Liver (tissue), 9 donors: ENCODE measurements around the gene ELL. TPM values are rescaled to one million over a fixed set of nuclear protein-coding genes. Genes with fewer than 3 reads are reported as not detected.

ENCODE experiments used
- DNase-seq: peaks from one replicate; pipeline ENCODE4 v3.0.0-alpha.2; 2017; ENCODE audit warnings: low spot score
- H3K27ac ChIP-seq, 2 donors: one replicate each; pipeline ENCODE4 v1.7.0; 2013; ENCODE audit warnings: inconsistent platforms in 2 of 2, low read length in 2 of 2, control low read depth in 1 of 2, low read depth in 1 of 2, mild to moderate bottlenecking in 1 of 2
- H3K27me3 ChIP-seq, 4 donors: one replicate each; pipeline versions ENCODE4 v1.6.1 to v1.7.0; 2013; ENCODE audit warnings: low read length in 3 of 4, inconsistent platforms in 1 of 4, mild to moderate bottlenecking in 1 of 4, moderate library complexity in 1 of 4; ENCODE audit not compliant: control insufficient read depth in 4 of 4, insufficient read depth in 4 of 4
- H3K36me3 ChIP-seq, 4 donors: one replicate each; pipeline versions ENCODE4 v1.6.1 to v1.7.0; 2013; ENCODE audit warnings: low read length in 3 of 4, mild to moderate bottlenecking in 3 of 4, low read depth in 1 of 4, moderate library complexity in 1 of 4; ENCODE audit not compliant: control insufficient read depth in 4 of 4, insufficient read depth in 3 of 4
- H3K4me1 ChIP-seq, 4 donors: one replicate each; pipeline versions ENCODE4 v1.6.1 to v1.7.0; 2013; ENCODE audit warnings: low read length in 3 of 4, mild to moderate bottlenecking in 3 of 4, moderate library complexity in 1 of 4; ENCODE audit not compliant: control insufficient read depth in 4 of 4, insufficient read depth in 4 of 4
- H3K4me3 ChIP-seq, 3 donors: one replicate each; pipeline versions ENCODE4 v1.6.1 to v1.7.0; 2013; ENCODE audit warnings: low read length in 3 of 3, control low read depth in 1 of 3, low read depth in 1 of 3, mild to moderate bottlenecking in 1 of 3
- H3K9ac ChIP-seq, 2 donors: one replicate each; pipeline ENCODE4 v1.7.0; 2013; ENCODE audit warnings: low read length in 2 of 2, mild to moderate bottlenecking in 2 of 2, moderate library complexity in 2 of 2, control low read depth in 1 of 2, low read depth in 1 of 2
- H3K9me3 ChIP-seq, 4 donors: one replicate each; pipeline versions ENCODE4 v1.6.1 to v1.7.0; 2013; ENCODE audit warnings: low read length in 3 of 4; ENCODE audit not compliant: control insufficient read depth in 4 of 4
- EGR1 ChIP-seq, 2 donors: IDR thresholded peaks; 2 replicates each; pipeline ENCODE4 v1.6.1; 2016 to 2018; ENCODE audit warnings: antibody characterized with exemption in 2 of 2, low read depth in 2 of 2
- FOXA1 ChIP-seq: IDR thresholded peaks from 2 replicates; pipeline ENCODE4 v1.6.1; 2016; ENCODE audit warnings: antibody characterized with exemption
- FOXA2 ChIP-seq: IDR thresholded peaks from 2 replicates; pipeline ENCODE4 v1.6.1; 2016; ENCODE audit warnings: antibody characterized with exemption
- GABPA ChIP-seq, 2 donors: IDR thresholded peaks in 1 of 2; conservative IDR thresholded peaks in 1 of 2; 2 replicates each; pipeline ENCODE4 v1.6.1; 2016; ENCODE audit warnings: antibody characterized with exemption in 2 of 2, mild to moderate bottlenecking in 1 of 2, moderate library complexity in 1 of 2
- HNF4A ChIP-seq, 2 donors: conservative IDR thresholded peaks; 2 replicates each; pipeline ENCODE4 v1.6.1; 2016; ENCODE audit warnings: antibody characterized with exemption in 2 of 2, mild to moderate bottlenecking in 2 of 2
- JUND ChIP-seq, 2 donors: IDR thresholded peaks; 2 replicates each; pipeline ENCODE4 v1.6.1; 2016; ENCODE audit warnings: antibody characterized with exemption in 2 of 2
- MAX ChIP-seq: IDR thresholded peaks from 2 replicates; pipeline ENCODE4 v1.6.1; 2016; ENCODE audit warnings: antibody characterized with exemption
- RAD21 ChIP-seq, 2 donors: IDR thresholded peaks; 2 replicates each; pipeline ENCODE4 v1.6.1; 2016; ENCODE audit warnings: antibody characterized with exemption in 2 of 2, mild to moderate bottlenecking in 2 of 2
- RXRA ChIP-seq, 2 donors: IDR thresholded peaks; 2 replicates each; pipeline ENCODE4 v1.6.1; 2017 to 2018; ENCODE audit warnings: antibody characterized with exemption in 2 of 2, mild to moderate bottlenecking in 1 of 2
- SP1 ChIP-seq: IDR thresholded peaks from 2 replicates; pipeline ENCODE4 v1.6.1; 2018; ENCODE audit warnings: antibody characterized with exemption, mild to moderate bottlenecking
- TAF1 ChIP-seq: conservative IDR thresholded peaks from 2 replicates; pipeline ENCODE4 v1.6.1; 2016; ENCODE audit warnings: antibody characterized with exemption, mild to moderate bottlenecking
- YY1 ChIP-seq: IDR thresholded peaks from 2 replicates; pipeline ENCODE4 v1.6.1; 2016; ENCODE audit warnings: antibody characterized with exemption, mild to moderate bottlenecking
- WGBS: extraction: QIAGEN DNeasy Blood & Tissue Kit; methylation state at CpG from one replicate; pipeline ENCODE4 v1.1.7; 2013; 5-methylcytosine and 5-hydroxymethylcytosine counted together
- polyA plus RNA-seq, 2 donors: library from polyadenylated mRNA; stranded (reverse) in 1 of 2; unstranded in 1 of 2; fragments of 200-250 nt in 1 of 2; fragments of >200 nt in 1 of 2; fragmentation: Nextera tagmentation in 1 of 2; extraction: Ambion mirVana in 1 of 2; gene quantifications; one replicate each; pipeline versions ENCODE4 v1.2.1 to v1.2.3, GENCODE V29; 2013 to 2015
- total RNA-seq, 2 donors: library from RNA; depleted of rRNA; stranded (reverse); fragments of >200 nt; gene quantifications; one replicate each; pipeline ENCODE4 v1.2.3, GENCODE V29; 2014
- TF ChIP-seq, protein P1 (sequence below): IDR thresholded peaks from 2 replicates; pipeline ENCODE4 v1.6.1; 2016; ENCODE audit warnings: antibody characterized with exemption, mild to moderate bottlenecking
- TF ChIP-seq, protein P2 (sequence below): IDR thresholded peaks from 2 replicates; pipeline ENCODE4 v1.6.1; 2016; ENCODE audit warnings: antibody characterized with exemption
- TF ChIP-seq, protein P3 (sequence below): fragments of 150-350 bp; IDR thresholded peaks from 2 replicates; pipeline ENCODE4 v1.5.1; 2017; ENCODE audit warnings: improper control_type of control experiment, low read depth, low read length; ENCODE audit not compliant: missing input control
- TF ChIP-seq, protein P4 (sequence below): IDR thresholded peaks from 2 replicates; pipeline ENCODE4 v1.6.1; 2016; ENCODE audit warnings: antibody characterized with exemption
- donor health status: healthy.
- donor health status: healthy.
- donor health status: healthy.
- donor health status: healthy.
- donor health status: healthy.

ELL gene
- total and polyA plus RNA-seq, 4 donors: 4.5 to 10.5 (median 6.6) TPM

DNA sequence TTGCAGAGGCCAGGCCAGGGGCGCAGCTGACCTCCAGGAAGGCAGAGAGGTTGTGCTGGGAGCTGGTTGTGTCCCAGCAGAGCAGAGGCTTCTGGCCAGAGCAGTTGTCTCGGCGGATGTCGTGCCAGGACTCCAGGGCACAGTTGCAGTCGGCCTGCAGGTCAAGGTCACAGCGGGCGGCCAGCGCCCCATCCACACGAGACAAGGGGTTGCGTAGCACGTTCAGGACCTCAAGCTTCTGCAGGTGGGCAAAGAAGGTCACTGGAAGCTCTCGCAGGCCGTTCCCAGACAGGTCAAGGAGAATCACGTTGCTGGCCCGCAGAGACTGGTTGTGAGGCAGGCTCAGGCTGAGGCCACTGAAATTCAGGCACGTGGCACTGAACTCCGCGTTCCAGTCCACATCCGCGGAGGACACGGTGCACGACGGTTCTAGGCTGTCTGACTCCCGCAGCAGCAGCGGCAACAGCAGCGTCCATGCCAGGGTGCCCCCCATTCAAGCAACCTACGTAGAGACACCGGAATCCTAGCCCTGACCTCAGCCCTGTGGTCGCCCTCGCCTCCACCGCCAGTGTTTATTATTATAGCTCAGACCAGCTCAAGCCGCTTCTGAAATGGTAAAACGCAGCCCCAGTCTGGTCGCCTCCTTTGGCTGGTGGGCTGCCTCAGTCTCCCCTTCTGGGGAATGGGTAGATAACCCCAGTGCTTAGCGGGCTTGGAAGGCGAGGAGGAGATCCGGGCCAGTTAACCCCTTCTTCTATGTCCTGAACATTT lies 125.2 kb downstream of the ELL start (continued):
- TF ChIP-seq, protein P1, sequence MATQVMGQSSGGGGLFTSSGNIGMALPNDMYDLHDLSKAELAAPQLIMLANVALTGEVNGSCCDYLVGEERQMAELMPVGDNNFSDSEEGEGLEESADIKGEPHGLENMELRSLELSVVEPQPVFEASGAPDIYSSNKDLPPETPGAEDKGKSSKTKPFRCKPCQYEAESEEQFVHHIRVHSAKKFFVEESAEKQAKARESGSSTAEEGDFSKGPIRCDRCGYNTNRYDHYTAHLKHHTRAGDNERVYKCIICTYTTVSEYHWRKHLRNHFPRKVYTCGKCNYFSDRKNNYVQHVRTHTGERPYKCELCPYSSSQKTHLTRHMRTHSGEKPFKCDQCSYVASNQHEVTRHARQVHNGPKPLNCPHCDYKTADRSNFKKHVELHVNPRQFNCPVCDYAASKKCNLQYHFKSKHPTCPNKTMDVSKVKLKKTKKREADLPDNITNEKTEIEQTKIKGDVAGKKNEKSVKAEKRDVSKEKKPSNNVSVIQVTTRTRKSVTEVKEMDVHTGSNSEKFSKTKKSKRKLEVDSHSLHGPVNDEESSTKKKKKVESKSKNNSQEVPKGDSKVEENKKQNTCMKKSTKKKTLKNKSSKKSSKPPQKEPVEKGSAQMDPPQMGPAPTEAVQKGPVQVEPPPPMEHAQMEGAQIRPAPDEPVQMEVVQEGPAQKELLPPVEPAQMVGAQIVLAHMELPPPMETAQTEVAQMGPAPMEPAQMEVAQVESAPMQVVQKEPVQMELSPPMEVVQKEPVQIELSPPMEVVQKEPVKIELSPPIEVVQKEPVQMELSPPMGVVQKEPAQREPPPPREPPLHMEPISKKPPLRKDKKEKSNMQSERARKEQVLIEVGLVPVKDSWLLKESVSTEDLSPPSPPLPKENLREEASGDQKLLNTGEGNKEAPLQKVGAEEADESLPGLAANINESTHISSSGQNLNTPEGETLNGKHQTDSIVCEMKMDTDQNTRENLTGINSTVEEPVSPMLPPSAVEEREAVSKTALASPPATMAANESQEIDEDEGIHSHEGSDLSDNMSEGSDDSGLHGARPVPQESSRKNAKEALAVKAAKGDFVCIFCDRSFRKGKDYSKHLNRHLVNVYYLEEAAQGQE: no peak
- peak; percentile 78 for TF ChIP-seq SP1
- TF ChIP-seq RAD21 (IDR thresholded peaks at IDR 0.05): no peak

DNA sequence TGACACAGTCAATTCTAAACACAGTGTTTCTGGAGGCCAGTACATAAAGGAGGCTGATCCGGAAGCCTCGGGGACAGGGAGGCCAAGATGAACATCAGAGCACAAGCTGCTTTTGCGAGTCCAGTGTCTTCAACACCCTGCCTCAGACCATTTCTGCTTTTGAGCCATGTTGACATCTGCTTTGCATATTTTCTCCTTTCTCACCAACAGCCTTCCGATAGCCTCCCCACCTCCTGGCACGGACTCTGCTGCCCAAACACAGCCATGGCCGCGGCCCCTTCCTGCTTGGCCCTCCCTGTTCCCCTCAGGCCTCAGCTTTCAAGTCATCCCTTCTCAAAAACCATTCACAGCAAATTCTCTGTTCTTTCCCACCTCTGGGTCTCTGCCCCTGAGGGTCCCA lies 128.0 kb downstream of the ELL start:
- no peak for TF ChIP-seq RXRA (IDR thresholded peaks at IDR 0.05)
- TF ChIP-seq YY1: peak; percentile 50
- TF ChIP-seq MAX: no peak
- TF ChIP-seq FOXA2: no peak
- no peak for TF ChIP-seq SP1
- TF ChIP-seq FOXA1: no peak
- H3K36me3 ChIP-seq: peaks cover 0 to 5% (median 0%) of the 10 kb centered on the region in 4 donors
- 77% methylated on average over 7 of the region's 7 CpGs for WGBS
- H3K4me3 ChIP-seq: no peak overlapping the region
- H3K27me3 ChIP-seq: no peaks in the 10 kb centered on the region
- DNase-seq: no peak
- H3K9me3 ChIP-seq: no peaks in the 10 kb centered on the region
- H3K9ac ChIP-seq: no peak overlapping the region
- H3K4me1 ChIP-seq: peaks cover 10 to 29% (median 20%) of the 10 kb centered on the region in 4 donors
- H3K27ac ChIP-seq: peak overlapping the region; percentile 0 to 35

GRCh38 chr19:18392926-18393325 lies 128.9 kb downstream of the ELL start:
- Histone ChIP-seq H3K9me3 (no peaks in the 10 kb centered on the region), H3K36me3 (peaks cover 0 to 5% (median 0%) of the 10 kb centered on the region in 4 donors), H3K27me3 (no peaks in the 10 kb centered on the region), H3K4me3 (no peak overlapping the region), H3K4me1 (peaks cover 10 to 23% (median 19%) of the 10 kb centered on the region in 4 donors), H3K27ac (peak overlapping the region in 1 of 2 donors; percentile 38), H3K9ac (no peak overlapping the region)
- 79% methylated on average over 5 of the region's 5 CpGs for WGBS
- no peak for DNase-seq
- TF ChIP-seq TAF1 (no peak), EGR1 (IDR thresholded peaks at IDR 0.05; ENCODE audit: low read depth in 2 of 2) (no peak), FOXA1 (no peak), SP1 (no peak), MAX (no peak), JUND (IDR thresholded peaks at IDR 0.05) (no peak), HNF4A (conservative IDR thresholded peaks at IDR 0.05) (no peak), YY1 (no peak), RXRA (IDR thresholded peaks at IDR 0.05) (no peak), RAD21 (IDR thresholded peaks at IDR 0.05) (no peak), GABPA (IDR thresholded peaks at IDR 0.05 in 1 of 2, conservative IDR thresholded peaks at IDR 0.05 in 1 of 2) (no peak)
- TF ChIP-seq, protein P2, sequence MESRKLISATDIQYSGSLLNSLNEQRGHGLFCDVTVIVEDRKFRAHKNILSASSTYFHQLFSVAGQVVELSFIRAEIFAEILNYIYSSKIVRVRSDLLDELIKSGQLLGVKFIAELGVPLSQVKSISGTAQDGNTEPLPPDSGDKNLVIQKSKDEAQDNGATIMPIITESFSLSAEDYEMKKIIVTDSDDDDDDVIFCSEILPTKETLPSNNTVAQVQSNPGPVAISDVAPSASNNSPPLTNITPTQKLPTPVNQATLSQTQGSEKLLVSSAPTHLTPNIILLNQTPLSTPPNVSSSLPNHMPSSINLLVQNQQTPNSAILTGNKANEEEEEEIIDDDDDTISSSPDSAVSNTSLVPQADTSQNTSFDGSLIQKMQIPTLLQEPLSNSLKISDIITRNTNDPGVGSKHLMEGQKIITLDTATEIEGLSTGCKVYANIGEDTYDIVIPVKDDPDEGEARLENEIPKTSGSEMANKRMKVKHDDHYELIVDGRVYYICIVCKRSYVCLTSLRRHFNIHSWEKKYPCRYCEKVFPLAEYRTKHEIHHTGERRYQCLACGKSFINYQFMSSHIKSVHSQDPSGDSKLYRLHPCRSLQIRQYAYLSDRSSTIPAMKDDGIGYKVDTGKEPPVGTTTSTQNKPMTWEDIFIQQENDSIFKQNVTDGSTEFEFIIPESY: no peak
- TF ChIP-seq, protein P3, sequence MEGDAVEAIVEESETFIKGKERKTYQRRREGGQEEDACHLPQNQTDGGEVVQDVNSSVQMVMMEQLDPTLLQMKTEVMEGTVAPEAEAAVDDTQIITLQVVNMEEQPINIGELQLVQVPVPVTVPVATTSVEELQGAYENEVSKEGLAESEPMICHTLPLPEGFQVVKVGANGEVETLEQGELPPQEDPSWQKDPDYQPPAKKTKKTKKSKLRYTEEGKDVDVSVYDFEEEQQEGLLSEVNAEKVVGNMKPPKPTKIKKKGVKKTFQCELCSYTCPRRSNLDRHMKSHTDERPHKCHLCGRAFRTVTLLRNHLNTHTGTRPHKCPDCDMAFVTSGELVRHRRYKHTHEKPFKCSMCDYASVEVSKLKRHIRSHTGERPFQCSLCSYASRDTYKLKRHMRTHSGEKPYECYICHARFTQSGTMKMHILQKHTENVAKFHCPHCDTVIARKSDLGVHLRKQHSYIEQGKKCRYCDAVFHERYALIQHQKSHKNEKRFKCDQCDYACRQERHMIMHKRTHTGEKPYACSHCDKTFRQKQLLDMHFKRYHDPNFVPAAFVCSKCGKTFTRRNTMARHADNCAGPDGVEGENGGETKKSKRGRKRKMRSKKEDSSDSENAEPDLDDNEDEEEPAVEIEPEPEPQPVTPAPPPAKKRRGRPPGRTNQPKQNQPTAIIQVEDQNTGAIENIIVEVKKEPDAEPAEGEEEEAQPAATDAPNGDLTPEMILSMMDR: no peak
- TF ChIP-seq, protein P4, sequence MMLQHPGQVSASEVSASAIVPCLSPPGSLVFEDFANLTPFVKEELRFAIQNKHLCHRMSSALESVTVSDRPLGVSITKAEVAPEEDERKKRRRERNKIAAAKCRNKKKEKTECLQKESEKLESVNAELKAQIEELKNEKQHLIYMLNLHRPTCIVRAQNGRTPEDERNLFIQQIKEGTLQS: no peak
